Glomerular endothelial cell (primary cell): ENCODE data around the gene FAF1. TPM values are rescaled to one million over a fixed set of nuclear protein-coding genes. Genes with fewer than 3 reads are reported as not detected.

Experiments used
- DNase-seq: peaks from one replicate; pipeline ENCODE4 v3.0.0-alpha.2; 2011; ENCODE audit warnings: low read depth, low spot score; ENCODE audit errors: extremely low read depth
- total RNA-seq: library from RNA; depleted of rRNA; stranded (reverse); fragments of >200 nt; gene quantifications from 2 replicates; pipeline ENCODE4 v1.2.3, GENCODE V29; 2015

FAF1 gene
- total RNA-seq, 1 donor from 2014 or later: 42.9 TPM

GRCh38 chr1:50471967-50472366, 488.1 kb downstream of the FAF1 start:
- DNase-seq: no peak

- DNase-seq: no peak
Observed at GRCh38 chr1:50462964-50463363, 497.1 kb downstream of the FAF1 start.

- no peak for DNase-seq
Observed at GRCh38 chr1:50458507-50458906, 501.6 kb downstream of the FAF1 start.

- no peak for DNase-seq
Observed at GRCh38 chr1:50454911-50455310, 505.2 kb downstream of the FAF1 start.

GRCh38 chr1:50453266-50453665, 506.8 kb downstream of the FAF1 start:
- DNase-seq: no peak

GRCh38 chr1:50452700-50453099, 507.4 kb downstream of the FAF1 start:
- DNase-seq: no peak

GRCh38 chr1:50450861-50451653, 509.0 kb downstream of the FAF1 start:
- DNase-seq: no peak

GRCh38 chr1:50447961-50448360, 512.1 kb downstream of the FAF1 start:
- no peak for DNase-seq

GRCh38 chr1:50441183-50441582, 518.9 kb downstream of the FAF1 start:
- DNase-seq: no peak

GRCh38 chr1:50438945-50439344, 521.1 kb downstream of the FAF1 start:
- DNase-seq: no peak

GRCh38 chr1:50436489-50436888, 523.6 kb downstream of the FAF1 start:
- DNase-seq: no peak

GRCh38 chr1:50430010-50430405, 530.1 kb downstream of the FAF1 start:
- DNase-seq: no peak

- DNase-seq: no peak
Observed at GRCh38 chr1:50427818-50428779, 532.0 kb downstream of the FAF1 start.

GRCh38 chr1:50427086-50427817, 532.8 kb downstream of the FAF1 start:
- DNase-seq: no peak

- no peak for DNase-seq
Observed at GRCh38 chr1:50426702-50427085, 533.4 kb downstream of the FAF1 start.

GRCh38 chr1:50426108-50426700, 533.9 kb downstream of the FAF1 start:
- no peak for DNase-seq

- DNase-seq: no peak
Observed at GRCh38 chr1:50425376-50426107, 534.5 kb downstream of the FAF1 start.

- no peak for DNase-seq
Observed at GRCh38 chr1:50424884-50425375, 535.1 kb downstream of the FAF1 start.

GRCh38 chr1:50424045-50424883, 535.8 kb downstream of the FAF1 start:
- no peak for DNase-seq
